22Rv1 (cell line): ENCODE data around the gene PLOD3.

Experiments used
- H3K27ac ChIP-seq: fragments of 450-650 bp; 2 replicates; pipeline ENCODE4 v1.5.1; 2017
- CTCF ChIP-seq: fragments of 450-650 bp; IDR thresholded peaks from 2 replicates; pipeline ENCODE4 v1.5.1; 2017; ENCODE audit warnings: mild to moderate bottlenecking
- ZFX ChIP-seq: fragments of 450-650 bp; IDR thresholded peaks from 2 replicates; pipeline ENCODE4 v1.6.1; 2017; ENCODE audit warnings: antibody characterized with exemption, borderline replicate concordance

Gene PLOD3

GRCh38 chr7:101235522-101235921 is 18.1 kb upstream of the PLOD3 start:
- no peak overlapping the region for H3K27ac ChIP-seq
- TF ChIP-seq ZFX (no peak), CTCF (no peak)

GRCh38 chr7:101235050-101235449 is 17.7 kb upstream of the PLOD3 start:
- H3K27ac ChIP-seq = peak overlapping the region; percentile 84; the same call in 1 of the 2 replicates
- TF ChIP-seq ZFX (no peak), CTCF (peak; percentile 54)

- no peak for TF ChIP-seq CTCF
- no peak for TF ChIP-seq ZFX
- H3K27ac ChIP-seq = peak overlapping the region; percentile 84; the same call in 1 of the 2 replicates
These were observed 17.3 kb upstream of the PLOD3 start for GRCh38 chr7:101234636-101235035.

GRCh38 chr7:101233907-101234547 is 16.6 kb upstream of the PLOD3 start:
- TF ChIP-seq ZFX (no peak), CTCF (no peak)

GRCh38 chr7:101232141-101232850 is 14.9 kb upstream of the PLOD3 start:
- no peak for TF ChIP-seq CTCF
- peak overlapping the region; percentile 84 for H3K27ac ChIP-seq

More at GRCh38 chr7:101233907-101234547, 16.6 kb upstream of the PLOD3 start:
- H3K27ac ChIP-seq = peak overlapping the region; percentile 84

GRCh38 chr7:101231644-101232043 is 14.3 kb upstream of the PLOD3 start:
- H3K27ac ChIP-seq = peak overlapping the region; percentile 84
- TF ChIP-seq ZFX (no peak), CTCF (no peak)

- TF ChIP-seq ZFX (no peak), CTCF (no peak)
- H3K27ac ChIP-seq = no peak overlapping the region
These were observed 9.3 kb upstream of the PLOD3 start for GRCh38 chr7:101226721-101227120.
